ENCODE measurements around the gene CAMSAP2. TPM values are rescaled to one million over a fixed set of nuclear protein-coding genes. Genes with fewer than 3 reads are reported as not detected.

CAMSAP2 gene
- total RNA-seq, 6 donors from 2014 or later = 19.9 to 45.1 (median 28.0) TPM

DNA sequence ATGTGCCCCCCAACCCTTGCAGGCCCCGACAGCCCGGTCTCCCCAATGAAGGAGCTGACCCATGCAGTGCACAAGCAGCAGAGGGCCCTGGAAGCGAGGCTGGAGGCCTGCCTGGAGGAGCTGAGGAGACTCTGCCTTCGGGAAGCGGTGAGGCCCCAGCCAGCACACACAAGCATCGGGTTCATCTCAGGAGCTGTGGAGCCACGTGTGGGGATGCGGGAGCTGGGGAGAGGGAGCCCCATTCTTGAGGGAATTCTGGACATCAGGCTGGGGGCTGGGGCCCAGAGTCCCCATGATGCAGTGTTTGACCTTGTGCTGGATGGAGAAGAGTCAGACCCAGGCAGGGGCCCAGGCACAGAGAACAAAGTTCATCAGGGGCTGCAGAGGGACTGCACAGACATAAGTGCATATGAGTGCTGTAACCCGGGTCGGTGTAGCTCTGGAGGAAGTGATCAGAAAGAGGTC lies 160.8 kb downstream of the CAMSAP2 start:
- no peak overlapping the region for H3K27ac ChIP-seq
- no peak for TF ChIP-seq POLR2AphosphoS5 (IDR thresholded peaks at IDR 0.05)
- TF ChIP-seq, protein P1, sequence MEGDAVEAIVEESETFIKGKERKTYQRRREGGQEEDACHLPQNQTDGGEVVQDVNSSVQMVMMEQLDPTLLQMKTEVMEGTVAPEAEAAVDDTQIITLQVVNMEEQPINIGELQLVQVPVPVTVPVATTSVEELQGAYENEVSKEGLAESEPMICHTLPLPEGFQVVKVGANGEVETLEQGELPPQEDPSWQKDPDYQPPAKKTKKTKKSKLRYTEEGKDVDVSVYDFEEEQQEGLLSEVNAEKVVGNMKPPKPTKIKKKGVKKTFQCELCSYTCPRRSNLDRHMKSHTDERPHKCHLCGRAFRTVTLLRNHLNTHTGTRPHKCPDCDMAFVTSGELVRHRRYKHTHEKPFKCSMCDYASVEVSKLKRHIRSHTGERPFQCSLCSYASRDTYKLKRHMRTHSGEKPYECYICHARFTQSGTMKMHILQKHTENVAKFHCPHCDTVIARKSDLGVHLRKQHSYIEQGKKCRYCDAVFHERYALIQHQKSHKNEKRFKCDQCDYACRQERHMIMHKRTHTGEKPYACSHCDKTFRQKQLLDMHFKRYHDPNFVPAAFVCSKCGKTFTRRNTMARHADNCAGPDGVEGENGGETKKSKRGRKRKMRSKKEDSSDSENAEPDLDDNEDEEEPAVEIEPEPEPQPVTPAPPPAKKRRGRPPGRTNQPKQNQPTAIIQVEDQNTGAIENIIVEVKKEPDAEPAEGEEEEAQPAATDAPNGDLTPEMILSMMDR (IDR thresholded peaks at IDR 0.05) = no peak
- no peak for TF ChIP-seq EP300 (IDR thresholded peaks at IDR 0.05)
- TF ChIP-seq POLR2A (IDR thresholded peaks at IDR 0.05) = no peak
- WGBS, 2 donors = 83 to 91% methylated on average over 8 to 10 of the region's 10 CpGs
- peaks cover 0 to 7% (median 5%) of the 10 kb centered on the region in 4 donors for H3K4me1 ChIP-seq
- DNase-seq (no peak), ATAC-seq (ENCODE audit: low FRiP score in 2 of 2) (no peak)
- H3K9me3 ChIP-seq = no peaks in the 10 kb centered on the region
- no peaks in the 10 kb centered on the region for H3K36me3 ChIP-seq
- no peaks in the 10 kb centered on the region for H3K27me3 ChIP-seq
- H3K4me3 ChIP-seq = no peak overlapping the region

DNA sequence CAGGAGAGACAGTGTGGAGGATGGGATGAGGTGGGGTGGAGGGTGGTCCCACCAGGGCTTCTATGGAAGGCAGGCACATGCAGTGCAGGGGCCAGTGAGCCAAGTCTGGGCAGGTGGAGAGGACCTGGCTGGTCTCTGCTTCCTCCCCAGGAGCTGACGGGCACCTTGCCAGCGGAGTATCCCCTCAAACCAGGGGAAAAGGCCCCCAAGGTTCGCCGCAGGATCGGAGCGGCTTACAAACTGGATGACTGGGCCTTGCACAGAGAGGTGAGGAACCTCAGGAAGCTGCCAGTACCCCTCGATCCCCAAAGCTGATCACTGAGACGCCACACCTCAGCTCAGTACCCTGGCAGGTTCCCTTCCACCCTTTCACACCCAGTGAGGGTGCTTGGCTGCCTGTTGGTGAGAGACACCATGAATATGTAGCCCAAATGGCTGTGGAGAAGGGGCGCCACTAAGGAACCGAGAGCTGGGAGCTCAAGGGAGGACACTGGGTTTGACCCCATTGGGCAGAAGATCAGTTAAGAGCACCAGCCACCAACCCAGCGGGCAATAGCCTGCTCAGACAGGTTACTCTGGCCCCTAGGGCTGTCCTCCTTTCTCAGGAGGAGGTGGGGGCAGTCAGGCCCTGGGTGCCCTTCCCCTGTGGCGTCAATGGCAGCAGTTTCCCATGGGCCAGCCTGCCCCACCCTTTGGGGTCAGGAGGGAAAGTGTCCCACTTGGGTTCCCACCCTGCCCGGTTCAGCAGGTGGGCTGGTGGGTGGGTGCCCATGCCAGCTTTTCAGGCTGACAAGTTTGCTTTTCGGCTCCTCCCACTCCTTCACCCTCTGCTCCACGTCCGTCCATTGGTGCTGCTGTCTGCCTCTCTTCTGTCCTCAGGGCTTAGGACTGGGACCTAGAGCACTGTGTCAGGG lies 161.5 kb downstream of the CAMSAP2 start:
- DNase-seq = no peak
- peak in 1 of 2 donors; percentile 12 for ATAC-seq (ENCODE audit: low FRiP score in 2 of 2)
- no peaks in the 10 kb centered on the region for H3K36me3 ChIP-seq
- no peak overlapping the region for H3K4me3 ChIP-seq
- no peaks in the 10 kb centered on the region for H3K9me3 ChIP-seq
- 88 to 93% methylated on average over 11 to 16 of the region's 16 CpGs for WGBS, 2 donors
- H3K27ac ChIP-seq = no peak overlapping the region
- TF ChIP-seq, protein P1 (IDR thresholded peaks at IDR 0.05) = no peak
- TF ChIP-seq POLR2AphosphoS5 (IDR thresholded peaks at IDR 0.05) (no peak), POLR2A (IDR thresholded peaks at IDR 0.05) (no peak), EP300 (IDR thresholded peaks at IDR 0.05) (no peak)
- H3K4me1 ChIP-seq = peaks cover 0 to 7% (median 5%) of the 10 kb centered on the region in 4 donors
- H3K27me3 ChIP-seq = no peaks in the 10 kb centered on the region

DNA sequence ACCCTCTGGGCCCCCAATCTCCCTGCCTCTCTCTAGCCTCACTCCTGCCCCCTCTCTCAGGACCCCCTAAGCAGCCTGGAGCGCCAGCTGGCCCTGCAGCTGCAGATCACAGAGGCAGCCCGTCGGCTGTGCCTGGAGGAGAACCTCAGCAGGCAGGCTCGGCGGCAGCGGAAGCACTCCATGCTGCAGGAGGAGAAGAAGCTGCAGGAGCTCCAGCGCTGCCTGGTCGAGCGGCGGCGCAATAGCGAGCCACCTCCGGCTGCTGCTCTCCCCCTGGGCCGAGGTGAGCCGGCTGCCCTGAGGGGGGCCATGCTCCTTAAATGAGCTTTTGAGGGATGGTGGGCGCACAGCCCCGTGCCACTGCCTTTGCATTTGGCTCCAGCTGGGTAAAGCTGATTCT lies 162.2 kb downstream of the CAMSAP2 start:
- no peaks in the 10 kb centered on the region for H3K36me3 ChIP-seq
- TF ChIP-seq, protein P1 (IDR thresholded peaks at IDR 0.05) = no peak
- TF ChIP-seq POLR2A (IDR thresholded peaks at IDR 0.05) = no peak
- TF ChIP-seq EP300 (IDR thresholded peaks at IDR 0.05) = no peak
- no peak for TF ChIP-seq POLR2AphosphoS5 (IDR thresholded peaks at IDR 0.05)
- H3K9me3 ChIP-seq = no peaks in the 10 kb centered on the region
- no peaks in the 10 kb centered on the region for H3K27me3 ChIP-seq
- no peak for ATAC-seq (ENCODE audit: low FRiP score in 2 of 2)
- no peak overlapping the region for H3K4me3 ChIP-seq
- 93 to 94% methylated on average over 12 to 17 of the region's 17 CpGs for WGBS, 2 donors
- peaks cover 0 to 7% (median 3%) of the 10 kb centered on the region in 4 donors for H3K4me1 ChIP-seq
- DNase-seq = peak in 1 of 2 donors; percentile 75
- H3K27ac ChIP-seq = no peak overlapping the region

DNA sequence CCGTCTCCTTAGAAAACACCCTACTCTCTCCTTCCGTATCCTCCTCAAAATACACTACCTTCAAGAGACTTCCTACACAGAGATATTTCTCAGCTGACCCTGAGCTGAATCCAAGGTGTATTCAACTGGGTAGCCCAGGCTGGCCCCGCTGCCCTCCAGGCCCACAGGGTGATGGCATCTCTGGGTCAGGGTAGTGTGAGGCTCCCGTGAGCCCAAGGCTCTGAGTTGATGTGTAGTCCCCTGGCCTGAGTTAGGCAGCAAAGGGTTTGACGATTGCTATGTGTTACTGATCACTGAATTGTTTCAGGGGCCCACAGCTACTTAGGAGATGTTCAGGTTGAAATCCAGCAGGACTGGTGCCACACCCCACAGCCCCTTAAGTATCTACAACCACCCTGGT lies 162.7 kb downstream of the CAMSAP2 start:
- DNase-seq (no peak), ATAC-seq (ENCODE audit: low FRiP score in 2 of 2) (no peak)
- no peaks in the 10 kb centered on the region for H3K36me3 ChIP-seq
- no peaks in the 10 kb centered on the region for H3K27me3 ChIP-seq
- H3K9me3 ChIP-seq = no peaks in the 10 kb centered on the region
- H3K27ac ChIP-seq = no peak overlapping the region
- no peak for TF ChIP-seq POLR2A (IDR thresholded peaks at IDR 0.05)
- no peak for TF ChIP-seq POLR2AphosphoS5 (IDR thresholded peaks at IDR 0.05)
- TF ChIP-seq, protein P1 (IDR thresholded peaks at IDR 0.05) = no peak
- TF ChIP-seq EP300 (IDR thresholded peaks at IDR 0.05) = no peak
- peaks cover 0 to 7% (median 3%) of the 10 kb centered on the region in 4 donors for H3K4me1 ChIP-seq
- WGBS, 2 donors = 95 to 96% methylated on average over 5 of the region's 5 CpGs
- H3K4me3 ChIP-seq = no peak overlapping the region

Data from upper lobe of left lung (tissue), 6 donors.